HG03175 (cell line): ENCODE results near the gene SPHK1.

Source experiments
- ATAC-seq: cut with Tn5 transposase; IDR thresholded peaks from one replicate; pipeline ENCODE4 v1.9.1; 2021; ENCODE audit warnings: mild to moderate bottlenecking, moderate library complexity; ENCODE audit not compliant: unreplicated experiment

Gene SPHK1

DNA sequence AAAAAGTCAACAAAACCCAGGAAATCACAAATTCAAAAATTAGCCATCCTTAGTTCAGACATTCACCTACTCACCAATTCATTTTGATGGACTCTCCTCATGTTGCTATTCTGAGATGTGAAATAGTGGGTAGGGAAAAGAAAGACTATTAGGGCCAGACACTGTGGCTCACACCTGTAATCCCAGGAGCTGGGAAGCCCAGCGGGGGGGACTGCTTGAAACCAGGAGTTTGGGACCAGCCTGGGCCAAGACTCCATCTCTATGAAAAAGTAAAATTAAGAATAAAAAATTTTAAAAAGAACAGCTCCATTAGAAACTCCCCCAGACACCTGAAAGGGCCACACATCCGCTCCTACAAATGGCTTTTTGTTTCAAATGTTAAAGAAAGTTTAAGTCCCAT, 47.1 kb downstream of the SPHK1 start:
- no peak for ATAC-seq

GRCh38 chr17:76432004-76432403, 47.6 kb downstream of the SPHK1 start:
- no peak for ATAC-seq

- no peak for ATAC-seq
These were observed 48.4 kb downstream of the SPHK1 start for GRCh38 chr17:76432712-76433336.

GRCh38 chr17:76433693-76434092, 49.3 kb downstream of the SPHK1 start:
- ATAC-seq = no peak

DNA sequence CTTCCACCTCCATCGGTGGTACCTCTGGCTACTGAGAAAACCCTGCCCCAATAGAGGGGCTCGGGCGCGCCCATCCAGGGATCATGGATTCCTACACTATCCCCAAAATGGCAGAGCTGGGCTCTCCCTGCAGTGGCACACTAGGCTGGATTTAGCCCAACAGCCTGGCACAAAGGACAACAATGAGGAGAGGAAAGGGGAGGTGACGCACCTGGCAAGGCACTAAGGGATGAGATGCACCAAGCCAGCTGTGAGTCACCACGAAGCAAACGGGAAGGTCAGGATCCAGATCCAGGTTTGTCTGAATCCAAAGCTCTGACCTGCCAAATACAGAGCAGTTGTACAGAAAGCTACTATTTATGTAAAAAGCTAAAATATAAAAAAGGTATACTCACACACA, 50.5 kb downstream of the SPHK1 start:
- ATAC-seq = no peak

GRCh38 chr17:76435751-76436150, 51.3 kb downstream of the SPHK1 start:
- no peak for ATAC-seq
